ENCODE data around the gene TCEANC2. TPM values are rescaled to one million over a fixed set of nuclear protein-coding genes. Genes with fewer than 3 reads are reported as not detected.

TCEANC2 gene
- polyA plus RNA-seq, 1 donor from 2014 or later, result 4.4 TPM

DNA sequence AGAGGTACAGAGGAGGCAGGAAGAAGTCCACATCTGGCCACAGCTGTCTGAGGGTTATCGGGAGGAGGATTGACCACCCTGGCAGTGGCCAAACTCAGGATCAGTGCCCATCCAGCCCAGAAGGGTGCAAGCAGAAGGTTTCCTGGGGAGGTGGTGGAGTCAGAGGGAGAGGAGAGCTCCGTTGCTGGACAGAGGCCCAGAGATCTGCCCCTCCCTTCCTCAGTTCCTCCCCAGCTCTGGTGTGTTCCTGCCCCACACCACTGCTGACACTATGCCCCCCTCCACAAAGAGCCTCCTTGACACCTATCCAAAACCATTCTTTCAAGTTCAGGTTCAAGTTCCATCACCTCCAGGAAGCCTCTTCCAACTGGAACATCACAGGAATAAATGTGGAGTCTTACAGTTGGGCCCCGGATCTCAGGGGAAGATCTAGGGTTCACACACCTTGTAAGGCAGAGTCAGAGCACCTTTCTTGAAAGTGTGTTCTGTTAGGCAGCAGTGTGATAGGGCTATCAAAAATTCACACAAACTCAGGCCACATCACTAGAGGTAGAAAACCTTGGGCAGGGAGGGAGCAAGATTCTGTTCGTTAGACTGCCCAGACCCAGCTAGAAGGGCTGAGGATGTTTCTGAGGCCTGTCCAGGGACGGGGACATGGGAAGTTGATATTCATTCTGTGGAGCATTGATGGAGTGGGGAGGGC is 42.8 kb upstream of the TCEANC2 start:
- Histone ChIP-seq H3K36me3 (ENCODE audit: insufficient read depth, low read length) (no peaks in the 10 kb centered on the region), H3K9me2 (ENCODE audit: insufficient read depth, low read length) (no peaks in the 10 kb centered on the region), H3K27me3 (ENCODE audit: insufficient read depth, low read depth, low read length) (no peaks in the 10 kb centered on the region), H3K4me2 (ENCODE audit: low read length) (no peak overlapping the region), H3K27ac (ENCODE audit: low read length) (no peak overlapping the region), H3K79me2 (replicated peaks; ENCODE audit: insufficient read depth, low read length) (no peaks in the 10 kb centered on the region), H4K20me1 (ENCODE audit: insufficient read depth) (no peaks in the 10 kb centered on the region), H3K9ac (ENCODE audit: low read length) (no peak overlapping the region), H3K9me3 (ENCODE audit: low read length) (no peaks in the 10 kb centered on the region), H3K4me3 (ENCODE audit: low read length) (no peak overlapping the region), H2AFZ (ENCODE audit: low read depth, low read length) (no peak overlapping the region), H3F3A (ENCODE audit: insufficient read depth, low read length, poor library complexity, severe bottlenecking) (no peaks in the 10 kb centered on the region)
- TF ChIP-seq RAD21 (conservative IDR thresholded peaks at IDR 0.05) (no peak), TAF1 (IDR thresholded peaks at IDR 0.05; ENCODE audit: low read depth) (no peak), EP300 (conservative IDR thresholded peaks at IDR 0.05; ENCODE audit: poor library complexity, severe bottlenecking) (no peak)

DNA sequence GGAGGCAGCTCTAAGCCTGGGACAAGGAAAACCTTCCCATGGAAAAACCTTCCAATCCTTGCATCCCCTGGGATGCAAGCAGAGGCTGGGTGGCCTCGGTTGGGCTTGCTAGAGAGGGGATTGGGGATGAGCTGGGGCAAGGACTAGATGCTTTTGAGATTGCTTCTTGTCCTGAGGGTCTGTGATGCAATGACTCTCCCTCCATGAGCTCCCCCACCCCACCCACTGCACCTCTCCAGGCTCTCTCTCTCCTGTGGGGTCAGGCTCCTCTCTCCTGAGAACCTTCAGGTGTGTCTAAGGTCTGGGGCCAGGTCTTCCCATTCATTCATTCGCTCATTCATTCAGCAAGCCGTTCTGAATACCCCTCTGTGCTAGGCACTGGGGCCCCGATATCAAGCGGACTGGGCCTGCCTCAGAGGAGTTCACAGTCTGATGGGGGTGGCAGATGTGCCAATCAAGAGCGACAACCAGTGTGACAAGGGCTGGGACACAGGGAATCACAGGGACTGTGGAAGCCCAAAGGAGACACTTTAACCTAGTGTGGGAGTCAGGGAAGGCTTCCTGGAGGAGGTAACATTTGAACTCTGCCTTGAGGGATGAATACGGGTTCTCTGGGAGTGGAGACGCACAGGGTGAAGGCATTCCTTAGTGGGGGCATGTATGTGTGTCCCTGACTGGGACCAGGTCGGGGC is 41.9 kb upstream of the TCEANC2 start:
- no peaks in the 10 kb centered on the region for H3K36me3 ChIP-seq (ENCODE audit: insufficient read depth, low read length)
- no peaks in the 10 kb centered on the region for H3K9me2 ChIP-seq (ENCODE audit: insufficient read depth, low read length)
- no peaks in the 10 kb centered on the region for H4K20me1 ChIP-seq (ENCODE audit: insufficient read depth)
- H3K4me2 ChIP-seq (ENCODE audit: low read length), result no peak overlapping the region
- TF ChIP-seq POLR2AphosphoS5 (IDR thresholded peaks at IDR 0.05) (no peak), RAD21 (conservative IDR thresholded peaks at IDR 0.05) (no peak), TAF1 (IDR thresholded peaks at IDR 0.05; ENCODE audit: low read depth) (no peak), EZH2 (IDR thresholded peaks at IDR 0.05; ENCODE audit: borderline replicate concordance, insufficient read depth, low read length, poor library complexity, severe bottlenecking) (no peak), EP300 (conservative IDR thresholded peaks at IDR 0.05; ENCODE audit: poor library complexity, severe bottlenecking) (no peak), MXI1 (conservative IDR thresholded peaks at IDR 0.05; ENCODE audit: poor library complexity, severe bottlenecking) (no peak), SMC3 (conservative IDR thresholded peaks at IDR 0.05; ENCODE audit: poor library complexity) (no peak)
- TF ChIP-seq, protein P1, sequence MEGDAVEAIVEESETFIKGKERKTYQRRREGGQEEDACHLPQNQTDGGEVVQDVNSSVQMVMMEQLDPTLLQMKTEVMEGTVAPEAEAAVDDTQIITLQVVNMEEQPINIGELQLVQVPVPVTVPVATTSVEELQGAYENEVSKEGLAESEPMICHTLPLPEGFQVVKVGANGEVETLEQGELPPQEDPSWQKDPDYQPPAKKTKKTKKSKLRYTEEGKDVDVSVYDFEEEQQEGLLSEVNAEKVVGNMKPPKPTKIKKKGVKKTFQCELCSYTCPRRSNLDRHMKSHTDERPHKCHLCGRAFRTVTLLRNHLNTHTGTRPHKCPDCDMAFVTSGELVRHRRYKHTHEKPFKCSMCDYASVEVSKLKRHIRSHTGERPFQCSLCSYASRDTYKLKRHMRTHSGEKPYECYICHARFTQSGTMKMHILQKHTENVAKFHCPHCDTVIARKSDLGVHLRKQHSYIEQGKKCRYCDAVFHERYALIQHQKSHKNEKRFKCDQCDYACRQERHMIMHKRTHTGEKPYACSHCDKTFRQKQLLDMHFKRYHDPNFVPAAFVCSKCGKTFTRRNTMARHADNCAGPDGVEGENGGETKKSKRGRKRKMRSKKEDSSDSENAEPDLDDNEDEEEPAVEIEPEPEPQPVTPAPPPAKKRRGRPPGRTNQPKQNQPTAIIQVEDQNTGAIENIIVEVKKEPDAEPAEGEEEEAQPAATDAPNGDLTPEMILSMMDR (IDR thresholded peaks at IDR 0.05; ENCODE audit: poor library complexity, severe bottlenecking), result no peak
- TF ChIP-seq, protein P2, sequence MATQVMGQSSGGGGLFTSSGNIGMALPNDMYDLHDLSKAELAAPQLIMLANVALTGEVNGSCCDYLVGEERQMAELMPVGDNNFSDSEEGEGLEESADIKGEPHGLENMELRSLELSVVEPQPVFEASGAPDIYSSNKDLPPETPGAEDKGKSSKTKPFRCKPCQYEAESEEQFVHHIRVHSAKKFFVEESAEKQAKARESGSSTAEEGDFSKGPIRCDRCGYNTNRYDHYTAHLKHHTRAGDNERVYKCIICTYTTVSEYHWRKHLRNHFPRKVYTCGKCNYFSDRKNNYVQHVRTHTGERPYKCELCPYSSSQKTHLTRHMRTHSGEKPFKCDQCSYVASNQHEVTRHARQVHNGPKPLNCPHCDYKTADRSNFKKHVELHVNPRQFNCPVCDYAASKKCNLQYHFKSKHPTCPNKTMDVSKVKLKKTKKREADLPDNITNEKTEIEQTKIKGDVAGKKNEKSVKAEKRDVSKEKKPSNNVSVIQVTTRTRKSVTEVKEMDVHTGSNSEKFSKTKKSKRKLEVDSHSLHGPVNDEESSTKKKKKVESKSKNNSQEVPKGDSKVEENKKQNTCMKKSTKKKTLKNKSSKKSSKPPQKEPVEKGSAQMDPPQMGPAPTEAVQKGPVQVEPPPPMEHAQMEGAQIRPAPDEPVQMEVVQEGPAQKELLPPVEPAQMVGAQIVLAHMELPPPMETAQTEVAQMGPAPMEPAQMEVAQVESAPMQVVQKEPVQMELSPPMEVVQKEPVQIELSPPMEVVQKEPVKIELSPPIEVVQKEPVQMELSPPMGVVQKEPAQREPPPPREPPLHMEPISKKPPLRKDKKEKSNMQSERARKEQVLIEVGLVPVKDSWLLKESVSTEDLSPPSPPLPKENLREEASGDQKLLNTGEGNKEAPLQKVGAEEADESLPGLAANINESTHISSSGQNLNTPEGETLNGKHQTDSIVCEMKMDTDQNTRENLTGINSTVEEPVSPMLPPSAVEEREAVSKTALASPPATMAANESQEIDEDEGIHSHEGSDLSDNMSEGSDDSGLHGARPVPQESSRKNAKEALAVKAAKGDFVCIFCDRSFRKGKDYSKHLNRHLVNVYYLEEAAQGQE (IDR thresholded peaks at IDR 0.05; ENCODE audit: borderline replicate concordance), result no peak
- no peaks in the 10 kb centered on the region for H3K9me3 ChIP-seq (ENCODE audit: low read length)
- H3K27ac ChIP-seq (ENCODE audit: low read length), result no peak overlapping the region
- no peaks in the 10 kb centered on the region for H3F3A ChIP-seq (ENCODE audit: insufficient read depth, low read length, poor library complexity, severe bottlenecking)
- H2AFZ ChIP-seq (ENCODE audit: low read depth, low read length), result no peak overlapping the region
- no peak overlapping the region for H3K9ac ChIP-seq (ENCODE audit: low read length)
- H3K79me2 ChIP-seq (replicated peaks; ENCODE audit: insufficient read depth, low read length), result no peaks in the 10 kb centered on the region
- H3K27me3 ChIP-seq (ENCODE audit: insufficient read depth, low read depth, low read length), result no peaks in the 10 kb centered on the region
- no peak overlapping the region for H3K4me3 ChIP-seq (ENCODE audit: low read length)
